Heart right ventricle (tissue), 16 donors: ENCODE results near the gene CRACR2A. TPM values are rescaled to one million over a fixed set of nuclear protein-coding genes. Genes with fewer than 3 reads are reported as not detected.

Experiments
- ATAC-seq, 8 donors: fragments of 200-7000 bp; cut with Tn5 transposase; one replicate each; pipeline ENCODE4 v1.9.1; 2020; ENCODE audit warnings: mild to moderate bottlenecking in 8 of 8, moderate library complexity in 8 of 8, moderate number of reproducible peaks in 1 of 8
- DNase-seq, 2 donors: peaks; one replicate each; pipeline ENCODE4 v3.0.0-alpha.2; 2020
- H3K27ac ChIP-seq, 10 donors: fragments of 200-600 bp; sonication (generic) in 2 of 10; one replicate each; pipeline versions ENCODE4 v1.5.0 to v1.8.0; 2020 to 2022; ENCODE audit warnings: mild to moderate bottlenecking in 3 of 10
- H3K27me3 ChIP-seq, 7 donors: fragments of 200-600 bp; one replicate each; pipeline ENCODE4 v1.8.0; 2021 to 2022; ENCODE audit warnings: mild to moderate bottlenecking in 2 of 7
- H3K36me3 ChIP-seq, 9 donors: fragments of 200-600 bp; sonication (generic) in 1 of 9; one replicate each; pipeline versions ENCODE4 v1.5.0 to v1.8.0; 2020 to 2022; ENCODE audit warnings: mild to moderate bottlenecking in 2 of 9
- H3K4me1 ChIP-seq, 9 donors: fragments of 200-600 bp; sonication (generic) in 1 of 9; one replicate each; pipeline versions ENCODE4 v1.5.0 to v1.8.0; 2020 to 2022; ENCODE audit warnings: mild to moderate bottlenecking in 4 of 9
- H3K4me3 ChIP-seq, 10 donors: fragments of 200-600 bp; sonication (generic) in 2 of 10; one replicate each; pipeline versions ENCODE4 v1.5.0 to v1.8.0; 2020 to 2022; ENCODE audit warnings: mild to moderate bottlenecking in 7 of 10, moderate library complexity in 2 of 10
- H3K9me3 ChIP-seq, 11 donors: fragments of 200-600 bp in 10 of 11; sonication (generic) in 2 of 11; one replicate each; pipeline versions ENCODE4 v1.5.0 to v1.8.0; 2013 to 2022; ENCODE audit warnings: mild to moderate bottlenecking in 2 of 11, control low read depth in 1 of 11, moderate library complexity in 1 of 11
- CTCF ChIP-seq, 9 donors: fragments of 200-600 bp; sonication (generic) in 2 of 9; IDR thresholded peaks; one replicate each; pipeline versions ENCODE4 v1.5.0 to v1.8.0; 2021 to 2022; ENCODE audit warnings: antibody characterized with exemption in 9 of 9, mild to moderate bottlenecking in 5 of 9, moderate library complexity in 1 of 9
- WGBS, 2 donors: extraction: QIAGEN DNeasy Blood & Tissue Kit; methylation state at CpG; one replicate each; pipeline ENCODE4 v1.1.7; 2013; ENCODE audit warnings: inconsistent platforms in 1 of 2; 5-methylcytosine and 5-hydroxymethylcytosine counted together
- intact Hi-C, 10 donors: fragments of 100-400 bp; cut with DNase I; formaldehyde crosslinking; loops; one replicate each; pipeline versions ENCODE4 v1.11.1 to v1.14.2; 2022
- polyA plus RNA-seq, 2 donors: library from polyadenylated mRNA; stranded (reverse); fragments of 200-250 nt; gene quantifications; one replicate each; pipeline ENCODE4 v1.2.3, GENCODE V29; 2013
- total RNA-seq, 10 donors: library from RNA; stranded (reverse); fragmentation: NEBNext Ultra II Directional in 3 of 10; extraction: Animal tissue kit (Norgen Biotek cat#: 25700) in 3 of 10; gene quantifications; one replicate each; pipeline versions ENCODE4 v1.2.1 to v1.2.4, GENCODE V29; 2021 to 2023
- donor health status: Arrhythmogenic right ventricular cardiomyopathy.
- donor health status: ischemic (EF 13 %, LVEDD 7.1; RV severe dilation, severe dysfunction).
- donor health status: healthy with polysubstance abuse.
- donor health status: DM: no; HTN: yes; CAD: no.
- donor health status: DM: no; HTN: no; CAD: no.
- donor health status: ischemic (EF 25% LVEDD 6.9; RV normal size, moderate dysfunction).
- donor health status: ischemic (EF 25% LVEDD 5.7; RV mildly dilated, moderate dysfunction).
- donor health status: healthy.
- donor health status: DM: yes; HTN: yes; CAD: no.
- donor health status: Ischemic cardiomyopathy.
- donor health status: ischemic (EF 35%, LVEDD 5.7; RV mildly dilated, moderate dysfunction).
- donor health status: nonischemic (EF 11% LVEDD 7.7; RV severe dilation, severe dysfunction).
- donor health status: DM: yes; HTN: yes; CAD: no.
- donor health status: PGD.
- donor health status: ischemic (EF 29% LVEDD 5.4; RV normal size, mild dysfunction).
- donor health status: nonischemic (EF 23%, LVEDD 6.1; RV moderate dilation, normal function).

Gene CRACR2A
- total and polyA plus RNA-seq, 12 donors = 0.64 to 10.4 (median 4.6) TPM

- DNase-seq (no peak), ATAC-seq (peak in 1 of 8 donors; percentile 22)
- Histone ChIP-seq H3K9me3 (no peaks in the 10 kb centered on the region), H3K36me3 (peaks cover 0 to 80% (median 0%) of the 10 kb centered on the region in 9 donors), H3K4me1 (peaks cover 0 to 33% (median 16%) of the 10 kb centered on the region in 9 donors), H3K27ac (no peak overlapping the region), H3K4me3 (no peak overlapping the region), H3K27me3 (no peaks in the 10 kb centered on the region)
- TF ChIP-seq CTCF (IDR thresholded peaks at IDR 0.05) = no peak
- WGBS, 2 donors = 55 to 59% methylated on average over 2 of the region's 2 CpGs
- intact Hi-C loops = loop anchor here in 1 of 10 donors (10.0 kb wide), 1 partner anchor 327 kb away; no protein-coding TSS in a partner anchor
These were observed 80.8 kb downstream of the CRACR2A start for GRCh38 chr12:3672113-3672509.

- no peak for DNase-seq
- intact Hi-C loops = loop anchor here in 1 of 10 donors (10.0 kb wide), 1 partner anchor 327 kb away; no protein-coding TSS in a partner anchor
- H3K4me1 ChIP-seq = peaks cover 0 to 33% (median 16%) of the 10 kb centered on the region in 9 donors
- 93 to 95% methylated on average over 4 of the region's 4 CpGs for WGBS, 2 donors
- H3K36me3 ChIP-seq = peaks cover 0 to 79% (median 0%) of the 10 kb centered on the region in 9 donors
- no peaks in the 10 kb centered on the region for H3K9me3 ChIP-seq
- TF ChIP-seq CTCF (IDR thresholded peaks at IDR 0.05) = no peak
- ATAC-seq = no peak
- no peaks in the 10 kb centered on the region for H3K27me3 ChIP-seq
- H3K27ac ChIP-seq = no peak overlapping the region
- no peak overlapping the region for H3K4me3 ChIP-seq
These were observed 81.4 kb downstream of the CRACR2A start for GRCh38 chr12:3671330-3672112.

- Histone ChIP-seq H3K27me3 (no peaks in the 10 kb centered on the region), H3K4me1 (peaks cover 0 to 33% (median 16%) of the 10 kb centered on the region in 9 donors), H3K27ac (no peak overlapping the region), H3K9me3 (no peaks in the 10 kb centered on the region), H3K4me3 (no peak overlapping the region), H3K36me3 (peaks cover 0 to 83% (median 0%) of the 10 kb centered on the region in 9 donors)
- no peak for TF ChIP-seq CTCF (IDR thresholded peaks at IDR 0.05)
- intact Hi-C loops = loop anchor here in 1 of 10 donors (10.0 kb wide), 1 partner anchor 325 kb away; no protein-coding TSS in a partner anchor
- DNase-seq = no peak
- 90 to 91% methylated on average over 5 of the region's 5 CpGs for WGBS, 2 donors
- ATAC-seq = no peak
These were observed 82.8 kb downstream of the CRACR2A start for GRCh38 chr12:3670083-3670620.

DNA sequence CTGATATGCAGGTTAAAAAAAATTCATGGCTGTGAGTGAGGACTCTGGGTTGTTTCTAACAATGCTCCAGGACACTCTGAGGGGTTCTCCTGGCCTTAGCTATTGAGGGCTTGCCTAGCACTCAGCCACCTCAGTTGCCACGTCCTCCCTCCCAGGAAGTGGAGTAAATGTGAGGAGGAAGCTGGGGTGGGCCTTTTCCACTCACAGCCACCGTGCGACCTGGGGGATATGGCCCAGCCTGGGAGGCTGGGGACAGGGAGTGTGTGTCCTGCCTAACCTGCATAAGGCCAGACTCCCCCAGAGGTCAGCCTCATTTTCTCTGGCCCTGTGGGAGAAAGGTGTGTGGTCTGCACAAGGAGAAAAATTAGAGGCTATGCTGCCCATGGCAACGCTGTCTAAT lies 83.3 kb downstream of the CRACR2A start:
- 68 to 73% methylated on average over 4 of the region's 4 CpGs for WGBS, 2 donors
- intact Hi-C loops = loop anchor here in 4 of 10 donors (10.0 kb wide), 2 partner anchors 105 to 355 kb away; no protein-coding TSS in a partner anchor
- no peak for TF ChIP-seq CTCF (IDR thresholded peaks at IDR 0.05)
- DNase-seq (no peak), ATAC-seq (no peak)
- no peaks in the 10 kb centered on the region for H3K9me3 ChIP-seq
- peaks cover 0 to 33% (median 16%) of the 10 kb centered on the region in 9 donors for H3K4me1 ChIP-seq
- H3K4me3 ChIP-seq = no peak overlapping the region
- no peaks in the 10 kb centered on the region for H3K27me3 ChIP-seq
- peaks cover 0 to 89% (median 0%) of the 10 kb centered on the region in 9 donors for H3K36me3 ChIP-seq
- H3K27ac ChIP-seq = no peak overlapping the region
